ENCODE measurements around the gene DLL1.

DLL1 gene

DNA sequence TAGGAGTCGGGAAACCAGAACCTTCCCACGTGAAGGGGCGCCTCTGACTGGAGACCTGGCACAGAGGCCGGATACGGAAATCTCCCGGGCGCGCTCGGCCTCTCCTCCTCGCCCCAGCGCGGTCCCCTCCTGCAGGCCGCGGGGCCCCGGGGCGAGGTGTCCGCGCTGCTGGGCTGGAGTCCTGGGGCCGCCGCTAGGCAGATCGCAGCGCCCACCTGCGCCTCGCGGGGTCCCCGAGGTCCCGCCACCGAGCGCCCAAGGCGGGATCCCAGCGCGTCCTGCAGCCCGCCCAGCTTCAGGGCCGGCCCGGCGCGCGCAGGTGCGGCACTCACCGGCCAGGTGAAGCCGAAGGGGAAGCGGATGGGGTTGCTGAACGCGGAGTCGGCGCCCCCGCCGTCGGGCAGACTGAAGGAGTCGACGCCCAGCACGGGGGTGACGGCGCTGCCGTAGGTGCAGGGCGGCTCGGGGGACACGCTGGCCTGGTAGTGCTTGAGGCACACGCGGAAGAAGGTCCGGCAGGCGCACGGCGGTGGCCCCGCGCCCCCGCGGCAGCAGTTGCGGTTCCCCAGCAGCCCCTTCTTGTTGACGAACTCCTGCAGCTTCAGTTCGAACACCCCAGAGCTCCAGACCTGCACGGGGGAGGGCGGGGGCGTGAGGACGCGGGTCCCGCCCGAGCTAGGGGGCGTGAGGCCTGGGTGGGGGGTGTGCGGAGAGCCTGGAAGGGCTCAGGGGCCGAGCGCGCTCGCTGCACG is 1.5 kb downstream of the DLL1 start:
- peak overlapping the region in 4 of 5 donors; percentile 80 to 84 (median 82) for H3K4me3 ChIP-seq (ENCODE audit: low read depth in 1 of 5, low read length in 5 of 5)
- H3K27me3 ChIP-seq (ENCODE audit: control insufficient read depth in 5 of 5, insufficient read depth in 4 of 5, low read length in 5 of 5): peaks cover 4 to 48% (median 34%) of the 10 kb centered on the region in 5 donors
- H3K4me1 ChIP-seq (ENCODE audit: control insufficient read depth in 5 of 5, insufficient read depth in 5 of 5, low read length in 5 of 5): peaks cover 5 to 70% (median 59%) of the 10 kb centered on the region in 5 donors
- no peak overlapping the region for H3K27ac ChIP-seq (ENCODE audit: low read depth, low read length)
- peak overlapping the region in 1 of 5 donors; percentile 43 for H3K9ac ChIP-seq (ENCODE audit: low read length in 5 of 5)
- peaks cover 0 to 32% (median 23%) of the 10 kb centered on the region in 5 donors for H3K36me3 ChIP-seq (ENCODE audit: control insufficient read depth in 5 of 5, insufficient read depth in 5 of 5, low read length in 5 of 5)
- H3K9me3 ChIP-seq (ENCODE audit: control insufficient read depth in 5 of 5, low read length in 5 of 5): no peaks in the 10 kb centered on the region

DNA sequence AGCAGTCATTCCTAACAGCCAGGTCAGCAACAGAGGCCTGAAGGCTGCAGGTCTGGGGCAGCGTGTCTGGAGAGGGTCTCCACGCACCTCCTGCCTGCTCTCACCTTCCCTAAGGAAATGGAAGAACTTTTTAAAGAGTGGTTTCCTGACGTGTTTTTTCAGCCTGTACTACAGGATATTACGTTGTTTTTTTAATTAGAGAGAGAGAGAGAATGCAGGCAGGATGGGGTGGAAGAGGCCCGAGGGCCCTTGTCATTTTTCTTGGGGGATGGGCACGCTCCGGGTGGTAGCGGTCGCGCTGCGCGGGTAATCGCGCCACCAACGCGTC is 2.1 kb downstream of the DLL1 start:
- no peak overlapping the region for H3K9ac ChIP-seq (ENCODE audit: low read length in 5 of 5)
- H3K27ac ChIP-seq (ENCODE audit: low read depth, low read length): no peak overlapping the region
- H3K36me3 ChIP-seq (ENCODE audit: control insufficient read depth in 5 of 5, insufficient read depth in 5 of 5, low read length in 5 of 5): peaks cover 0 to 37% (median 27%) of the 10 kb centered on the region in 5 donors
- H3K4me3 ChIP-seq (ENCODE audit: low read depth in 1 of 5, low read length in 5 of 5): peak overlapping the region in 4 of 5 donors; percentile 7 to 82 (median 80)
- peaks cover 4 to 43% (median 30%) of the 10 kb centered on the region in 5 donors for H3K27me3 ChIP-seq (ENCODE audit: control insufficient read depth in 5 of 5, insufficient read depth in 4 of 5, low read length in 5 of 5)
- H3K9me3 ChIP-seq (ENCODE audit: control insufficient read depth in 5 of 5, low read length in 5 of 5): no peaks in the 10 kb centered on the region
- H3K4me1 ChIP-seq (ENCODE audit: control insufficient read depth in 5 of 5, insufficient read depth in 5 of 5, low read length in 5 of 5): peaks cover 5 to 67% (median 59%) of the 10 kb centered on the region in 5 donors

DNA sequence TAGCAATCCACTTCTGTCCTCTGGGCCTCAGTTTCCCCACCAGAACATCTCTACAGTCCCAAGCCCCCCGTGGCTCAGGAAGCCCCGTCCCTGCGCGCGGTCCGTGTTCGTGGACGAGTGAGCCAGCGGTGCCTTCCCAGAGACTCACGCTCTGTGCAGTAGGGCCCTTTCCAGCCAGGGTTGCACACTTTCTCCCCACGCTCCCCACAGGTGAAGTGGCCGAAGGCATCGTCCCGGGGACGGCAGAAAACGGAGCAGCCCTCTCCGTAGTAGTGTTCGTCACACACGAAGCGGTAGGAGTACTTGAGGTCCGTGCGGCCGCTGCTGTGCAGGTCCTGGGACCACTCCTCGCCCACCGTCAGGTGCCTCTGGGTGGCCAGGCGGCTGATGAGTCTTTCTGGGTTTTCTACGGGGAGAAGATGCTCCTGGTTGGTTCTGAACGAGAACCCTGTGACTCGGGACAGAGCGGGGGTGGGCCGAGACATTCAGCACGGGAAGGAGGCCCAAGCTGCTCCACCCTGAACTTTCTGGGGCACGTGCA is 2.7 kb downstream of the DLL1 start:
- H3K36me3 ChIP-seq (ENCODE audit: control insufficient read depth in 5 of 5, insufficient read depth in 5 of 5, low read length in 5 of 5): peaks cover 0 to 44% (median 32%) of the 10 kb centered on the region in 5 donors
- no peak overlapping the region for H3K27ac ChIP-seq (ENCODE audit: low read depth, low read length)
- H3K27me3 ChIP-seq (ENCODE audit: control insufficient read depth in 5 of 5, insufficient read depth in 4 of 5, low read length in 5 of 5): peaks cover 4 to 40% (median 26%) of the 10 kb centered on the region in 5 donors
- peaks cover 5 to 62% (median 53%) of the 10 kb centered on the region in 5 donors for H3K4me1 ChIP-seq (ENCODE audit: control insufficient read depth in 5 of 5, insufficient read depth in 5 of 5, low read length in 5 of 5)
- H3K4me3 ChIP-seq (ENCODE audit: low read depth in 1 of 5, low read length in 5 of 5): no peak overlapping the region
- no peaks in the 10 kb centered on the region for H3K9me3 ChIP-seq (ENCODE audit: control insufficient read depth in 5 of 5, low read length in 5 of 5)
- no peak overlapping the region for H3K9ac ChIP-seq (ENCODE audit: low read length in 5 of 5)

DNA sequence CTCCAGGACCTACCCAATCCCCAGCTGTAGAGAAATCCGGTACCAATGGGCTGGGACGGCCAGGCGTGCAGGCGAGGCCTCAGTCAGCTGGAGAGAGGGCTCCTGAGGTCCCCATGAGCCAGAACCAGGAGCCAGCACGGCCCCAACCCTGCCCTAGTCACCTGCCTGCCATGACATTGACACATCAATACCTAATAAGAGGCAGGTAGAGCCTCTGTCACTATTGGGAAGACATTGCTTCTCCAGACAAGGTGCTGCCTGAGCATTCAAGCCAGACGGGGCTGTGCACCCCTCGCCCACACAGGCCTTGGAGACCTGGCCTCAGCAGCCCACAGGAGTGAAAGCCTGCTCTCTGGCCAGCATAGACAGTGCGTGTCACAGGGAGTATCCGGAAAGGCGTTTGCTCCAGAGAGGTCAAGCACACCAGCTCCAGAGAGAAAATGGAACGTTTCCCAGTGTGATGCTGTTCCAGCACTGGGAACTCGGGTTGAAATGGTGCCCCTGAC is 3.5 kb downstream of the DLL1 start:
- peaks cover 0 to 51% (median 39%) of the 10 kb centered on the region in 5 donors for H3K36me3 ChIP-seq (ENCODE audit: control insufficient read depth in 5 of 5, insufficient read depth in 5 of 5, low read length in 5 of 5)
- peaks cover 3 to 38% (median 23%) of the 10 kb centered on the region in 5 donors for H3K27me3 ChIP-seq (ENCODE audit: control insufficient read depth in 5 of 5, insufficient read depth in 4 of 5, low read length in 5 of 5)

DNA sequence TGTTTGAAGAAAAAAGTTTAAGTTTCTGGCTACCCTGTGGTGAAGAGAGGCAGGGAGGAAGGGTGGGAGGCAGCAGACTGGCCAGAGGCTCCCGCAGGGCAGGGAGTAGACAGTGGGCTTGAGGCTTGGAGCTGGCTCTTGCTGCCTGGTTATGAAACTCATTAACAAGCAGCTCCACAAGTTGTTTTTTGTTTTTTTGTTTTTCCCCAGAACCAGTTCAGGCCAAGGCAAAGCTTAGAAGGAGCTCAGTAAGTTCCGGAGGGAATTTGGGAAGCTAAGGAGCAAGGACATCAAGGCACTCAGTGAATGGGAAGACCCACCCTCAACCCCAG is 4.0 kb downstream of the DLL1 start:
- Histone ChIP-seq H3K4me3 (ENCODE audit: low read depth in 1 of 5, low read length in 5 of 5) (no peak overlapping the region), H3K36me3 (ENCODE audit: control insufficient read depth in 5 of 5, insufficient read depth in 5 of 5, low read length in 5 of 5) (peaks cover 0 to 51% (median 41%) of the 10 kb centered on the region in 5 donors), H3K9me3 (ENCODE audit: control insufficient read depth in 5 of 5, low read length in 5 of 5) (no peaks in the 10 kb centered on the region), H3K4me1 (ENCODE audit: control insufficient read depth in 5 of 5, insufficient read depth in 5 of 5, low read length in 5 of 5) (peaks cover 5 to 51% (median 41%) of the 10 kb centered on the region in 5 donors), H3K27me3 (ENCODE audit: control insufficient read depth in 5 of 5, insufficient read depth in 4 of 5, low read length in 5 of 5) (peaks cover 0 to 33% (median 19%) of the 10 kb centered on the region in 5 donors), H3K27ac (ENCODE audit: low read depth, low read length) (no peak overlapping the region), H3K9ac (ENCODE audit: low read length in 5 of 5) (no peak overlapping the region)

More for the DNA sequence above, 3.5 kb downstream of the DLL1 start:
- Histone ChIP-seq H3K27ac (ENCODE audit: low read depth, low read length) (no peak overlapping the region), H3K4me1 (ENCODE audit: control insufficient read depth in 5 of 5, insufficient read depth in 5 of 5, low read length in 5 of 5) (peaks cover 5 to 57% (median 46%) of the 10 kb centered on the region in 5 donors), H3K4me3 (ENCODE audit: low read depth in 1 of 5, low read length in 5 of 5) (peak overlapping the region in 2 of 5 donors; percentile 5 to 19), H3K9ac (ENCODE audit: low read length in 5 of 5) (no peak overlapping the region), H3K9me3 (ENCODE audit: control insufficient read depth in 5 of 5, low read length in 5 of 5) (no peaks in the 10 kb centered on the region)

DNA sequence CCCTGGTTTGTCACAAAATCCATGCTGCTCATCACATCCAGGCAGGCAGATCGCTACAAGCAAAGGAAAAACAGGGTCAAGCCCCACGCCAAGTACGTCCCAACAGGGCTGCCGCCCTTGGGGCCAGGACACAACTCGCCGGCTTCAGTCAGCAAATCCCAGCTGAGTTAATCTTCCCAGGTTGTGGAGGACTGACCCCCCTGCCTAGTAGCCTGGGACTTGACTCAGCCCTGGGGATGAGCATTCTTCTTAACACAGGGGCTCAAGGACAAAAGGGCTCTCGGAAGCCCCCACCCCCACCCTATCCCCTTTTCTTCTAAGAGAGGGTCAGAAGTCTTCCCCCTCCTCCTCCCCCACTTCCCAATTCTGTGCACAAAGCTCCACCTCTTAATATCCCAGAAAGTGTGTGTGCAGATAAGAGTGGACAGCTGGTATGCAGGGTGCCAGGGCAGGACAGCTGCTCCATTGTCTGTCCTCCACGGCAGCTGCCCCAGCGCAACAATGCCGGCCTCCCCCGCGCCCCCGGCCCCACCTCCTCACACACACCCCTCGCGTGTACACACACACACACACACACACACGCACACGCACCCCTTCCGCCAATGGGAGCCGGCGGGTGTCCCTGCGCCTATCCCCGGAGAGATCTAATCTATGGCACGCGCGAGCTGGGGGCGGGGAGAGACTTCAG is 4.5 kb downstream of the DLL1 start:
- peaks cover 5 to 47% (median 36%) of the 10 kb centered on the region in 5 donors for H3K4me1 ChIP-seq (ENCODE audit: control insufficient read depth in 5 of 5, insufficient read depth in 5 of 5, low read length in 5 of 5)
- H3K27ac ChIP-seq (ENCODE audit: low read depth, low read length): no peak overlapping the region
- peaks cover 0 to 51% (median 44%) of the 10 kb centered on the region in 5 donors for H3K36me3 ChIP-seq (ENCODE audit: control insufficient read depth in 5 of 5, insufficient read depth in 5 of 5, low read length in 5 of 5)
- H3K9ac ChIP-seq (ENCODE audit: low read length in 5 of 5): no peak overlapping the region
- no peak overlapping the region for H3K4me3 ChIP-seq (ENCODE audit: low read depth in 1 of 5, low read length in 5 of 5)
- peaks cover 0 to 30% (median 16%) of the 10 kb centered on the region in 5 donors for H3K27me3 ChIP-seq (ENCODE audit: control insufficient read depth in 5 of 5, insufficient read depth in 4 of 5, low read length in 5 of 5)
- no peaks in the 10 kb centered on the region for H3K9me3 ChIP-seq (ENCODE audit: control insufficient read depth in 5 of 5, low read length in 5 of 5)

DNA sequence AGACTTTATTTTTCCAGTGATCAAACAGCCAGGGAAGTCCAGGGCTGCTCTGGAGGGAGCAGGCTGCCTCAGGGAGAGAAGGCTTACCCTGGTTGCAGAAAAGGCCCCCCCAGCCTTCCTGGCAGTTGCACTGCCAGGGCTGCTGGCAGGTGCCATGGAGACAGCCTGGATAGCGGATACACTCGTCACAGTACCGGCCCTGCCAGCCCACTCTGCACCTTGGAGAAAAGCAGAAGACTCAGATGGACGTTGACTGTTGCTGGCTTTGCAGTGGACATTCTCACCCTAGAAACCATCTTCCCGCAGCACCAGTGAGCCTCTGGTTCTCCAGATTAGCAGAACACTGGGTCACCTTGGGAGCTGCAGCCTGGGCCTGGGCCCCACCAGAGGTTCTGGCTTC is 5.4 kb downstream of the DLL1 start:
- no peak overlapping the region for H3K27ac ChIP-seq (ENCODE audit: low read depth, low read length)
- no peak overlapping the region for H3K4me3 ChIP-seq (ENCODE audit: low read depth in 1 of 5, low read length in 5 of 5)
- H3K9me3 ChIP-seq (ENCODE audit: control insufficient read depth in 5 of 5, low read length in 5 of 5): no peaks in the 10 kb centered on the region
- no peak overlapping the region for H3K9ac ChIP-seq (ENCODE audit: low read length in 5 of 5)
- H3K4me1 ChIP-seq (ENCODE audit: control insufficient read depth in 5 of 5, insufficient read depth in 5 of 5, low read length in 5 of 5): peaks cover 5 to 48% (median 39%) of the 10 kb centered on the region in 5 donors
- peaks cover 0 to 51% (median 44%) of the 10 kb centered on the region in 5 donors for H3K36me3 ChIP-seq (ENCODE audit: control insufficient read depth in 5 of 5, insufficient read depth in 5 of 5, low read length in 5 of 5)
- H3K27me3 ChIP-seq (ENCODE audit: control insufficient read depth in 5 of 5, insufficient read depth in 4 of 5, low read length in 5 of 5): peaks cover 0 to 30% (median 16%) of the 10 kb centered on the region in 5 donors

DNA sequence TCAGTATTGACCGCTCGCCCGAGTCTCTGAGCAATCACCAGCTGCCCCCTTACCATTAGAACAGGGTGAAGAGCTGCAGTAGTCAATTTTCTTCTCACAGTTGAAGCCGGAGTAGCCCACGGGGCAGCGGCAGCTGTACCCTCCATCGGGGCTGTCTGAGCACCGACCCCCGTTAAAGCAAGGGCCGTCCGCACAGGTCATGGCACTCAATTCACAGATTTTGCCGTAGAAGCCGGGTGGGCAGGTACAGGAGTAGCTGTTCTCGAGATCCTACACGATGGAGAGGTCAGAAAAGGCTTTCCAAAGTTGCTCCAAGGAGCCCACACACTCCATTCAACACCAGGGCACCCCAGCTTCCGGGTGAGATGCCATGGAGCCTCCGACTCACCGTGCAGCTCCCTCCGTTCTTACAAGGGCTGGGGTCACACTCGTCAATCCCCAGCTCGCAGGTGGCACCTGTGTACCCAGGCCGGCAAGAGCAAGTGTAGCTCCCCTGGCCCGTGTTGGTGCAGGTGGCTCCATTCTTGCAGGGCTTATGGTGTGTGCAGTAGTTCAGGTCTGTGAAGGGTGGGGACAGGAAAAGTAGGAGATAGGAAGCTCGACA is 5.9 kb downstream of the DLL1 start:
- Histone ChIP-seq H3K27me3 (ENCODE audit: control insufficient read depth in 5 of 5, insufficient read depth in 4 of 5, low read length in 5 of 5) (peaks cover 0 to 30% (median 16%) of the 10 kb centered on the region in 5 donors), H3K36me3 (ENCODE audit: control insufficient read depth in 5 of 5, insufficient read depth in 5 of 5, low read length in 5 of 5) (peaks cover 0 to 51% (median 44%) of the 10 kb centered on the region in 5 donors), H3K27ac (ENCODE audit: low read depth, low read length) (no peak overlapping the region), H3K4me1 (ENCODE audit: control insufficient read depth in 5 of 5, insufficient read depth in 5 of 5, low read length in 5 of 5) (peaks cover 5 to 48% (median 40%) of the 10 kb centered on the region in 5 donors), H3K9me3 (ENCODE audit: control insufficient read depth in 5 of 5, low read length in 5 of 5) (no peaks in the 10 kb centered on the region), H3K4me3 (ENCODE audit: low read depth in 1 of 5, low read length in 5 of 5) (no peak overlapping the region), H3K9ac (ENCODE audit: low read length in 5 of 5) (no peak overlapping the region)

DNA sequence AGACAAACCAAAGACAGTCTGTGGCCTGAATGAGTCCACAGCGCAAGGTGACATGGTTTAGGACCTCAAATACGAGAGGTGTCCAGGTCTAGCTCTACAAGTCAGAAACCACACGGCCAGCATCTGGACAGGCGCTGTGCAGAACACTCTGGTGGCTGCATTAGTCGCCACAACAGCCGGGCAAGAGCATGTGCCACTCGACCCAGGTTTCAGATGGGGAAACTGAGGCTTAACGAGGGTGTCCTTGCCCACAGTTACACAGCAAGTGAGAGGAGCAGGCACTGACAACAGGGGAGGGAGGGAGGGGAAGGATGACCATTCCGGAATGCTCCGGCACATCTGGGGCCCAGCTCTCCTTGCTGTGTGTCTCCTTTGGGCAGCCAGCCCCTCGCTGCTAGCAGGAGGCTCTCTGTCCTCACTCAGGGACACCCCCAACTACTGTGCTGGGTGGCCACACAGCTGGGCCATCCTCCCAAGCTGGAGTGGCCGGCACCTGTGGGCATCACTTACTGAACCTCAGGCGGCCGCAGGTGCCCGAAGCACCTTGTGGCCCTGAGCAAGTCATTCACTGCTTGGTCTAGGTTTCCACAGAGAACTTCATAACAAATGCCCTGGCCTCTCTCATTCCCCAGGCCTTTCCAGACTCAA is 6.6 kb downstream of the DLL1 start:
- peaks cover 0 to 51% (median 44%) of the 10 kb centered on the region in 5 donors for H3K36me3 ChIP-seq (ENCODE audit: control insufficient read depth in 5 of 5, insufficient read depth in 5 of 5, low read length in 5 of 5)
- H3K4me1 ChIP-seq (ENCODE audit: control insufficient read depth in 5 of 5, insufficient read depth in 5 of 5, low read length in 5 of 5): peaks cover 5 to 48% (median 37%) of the 10 kb centered on the region in 5 donors
- no peak overlapping the region for H3K9ac ChIP-seq (ENCODE audit: low read length in 5 of 5)
- H3K27ac ChIP-seq (ENCODE audit: low read depth, low read length): no peak overlapping the region
- no peaks in the 10 kb centered on the region for H3K9me3 ChIP-seq (ENCODE audit: control insufficient read depth in 5 of 5, low read length in 5 of 5)
- no peak overlapping the region for H3K4me3 ChIP-seq (ENCODE audit: low read depth in 1 of 5, low read length in 5 of 5)
- peaks cover 0 to 30% (median 12%) of the 10 kb centered on the region in 5 donors for H3K27me3 ChIP-seq (ENCODE audit: control insufficient read depth in 5 of 5, insufficient read depth in 4 of 5, low read length in 5 of 5)

All from subcutaneous abdominal adipose tissue (tissue), 5 donors.